ENCODE measurements around the gene GRM4.

DNA sequence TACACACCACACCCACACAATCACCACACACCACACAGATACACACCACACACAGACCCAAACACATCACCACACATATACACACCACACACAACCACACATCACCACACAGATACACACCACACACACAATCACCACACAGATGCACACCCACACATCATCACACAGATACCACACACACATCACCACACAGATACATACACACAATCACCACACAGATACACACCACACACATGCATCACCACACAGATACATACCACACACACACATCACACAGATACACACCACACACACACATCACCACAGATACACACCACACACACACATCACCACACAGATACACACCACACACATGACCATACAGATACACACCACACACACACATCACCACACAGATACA, 73.2 kb downstream of the GRM4 start:
- TF ChIP-seq GATA2 (IDR thresholded peaks at IDR 0.05; ENCODE audit: low read depth, low read length), result no peak
- no peak for TF ChIP-seq GATA3 (IDR thresholded peaks at IDR 0.05; ENCODE audit: low read depth, low read length)
